OCI-LY7 (cell line): ENCODE results near the gene PRAC2.

Experiments
- CTCF ChIP-seq: fragments of 200-600 bp; sonication (generic); conservative IDR thresholded peaks from 2 replicates; pipeline ENCODE4 v1.5.1; 2014; ENCODE audit warnings: mild to moderate bottlenecking, antibody characterized with exemption, low read length, moderate library complexity, mixed read lengths
- EZH2phosphoT487 ChIP-seq: fragments of 200-600 bp; sonication (generic); IDR thresholded peaks from 2 replicates; pipeline ENCODE4 v1.6.1; 2018; ENCODE audit warnings: low read depth, borderline replicate concordance, mild to moderate bottlenecking, mixed run types, antibody characterized with exemption, low read length, moderate library complexity, mixed read lengths

- no peak for TF ChIP-seq CTCF
- no peak for TF ChIP-seq EZH2phosphoT487
Observed at GRCh38 chr17:48704361-48705248, 18.4 kb upstream of the PRAC2 start.
